22Rv1 (cell line): Measurements from ENCODE around the gene MIR17HG.

ENCODE experiments used
- H3K27ac ChIP-seq: fragments of 450-650 bp; 2 replicates; pipeline ENCODE4 v1.5.1; 2017
- ZFX ChIP-seq: fragments of 450-650 bp; IDR thresholded peaks from 2 replicates; pipeline ENCODE4 v1.6.1; 2017; ENCODE audit warnings: antibody characterized with exemption, borderline replicate concordance
- TF ChIP-seq, protein P1 (sequence below): fragments of 450-650 bp; IDR thresholded peaks from 2 replicates; pipeline ENCODE4 v1.5.1; 2017; ENCODE audit warnings: mild to moderate bottlenecking

MIR17HG gene

DNA sequence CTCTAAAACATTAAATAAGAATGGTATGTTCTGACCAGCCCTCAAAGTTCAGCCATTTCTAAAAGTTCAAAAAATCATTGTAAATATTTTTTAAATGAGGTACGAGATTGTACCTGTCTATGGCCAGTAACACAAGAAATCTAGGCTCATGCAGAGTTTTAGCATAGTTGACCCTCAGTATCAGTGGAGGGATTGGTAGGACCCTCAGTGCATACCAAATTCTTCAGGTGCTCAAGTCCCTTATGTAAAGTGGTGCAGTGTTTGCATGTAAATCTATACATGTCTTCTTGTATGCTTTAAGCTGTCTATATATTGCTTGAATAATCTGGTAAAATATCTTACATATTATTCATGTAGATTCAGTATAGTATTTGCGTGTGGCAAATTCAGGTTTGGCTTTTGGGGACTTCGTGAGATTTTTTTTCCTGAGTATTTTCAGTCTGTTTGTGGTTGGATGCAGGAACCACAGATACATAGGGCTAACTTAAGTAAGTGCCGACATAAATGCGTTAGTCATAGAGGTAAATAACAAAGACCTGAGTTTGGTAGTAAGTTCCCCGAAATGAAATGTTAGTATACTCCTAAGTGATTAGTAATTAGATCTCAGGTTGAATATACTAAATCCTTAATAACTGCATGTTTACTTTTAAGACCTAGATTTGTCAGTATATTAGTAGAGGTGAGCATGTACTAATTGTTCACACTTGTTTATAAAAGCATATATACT lies 7.8 kb downstream of the MIR17HG start:
- no peak overlapping the region for H3K27ac ChIP-seq
- TF ChIP-seq ZFX = no peak
- TF ChIP-seq, protein P1, sequence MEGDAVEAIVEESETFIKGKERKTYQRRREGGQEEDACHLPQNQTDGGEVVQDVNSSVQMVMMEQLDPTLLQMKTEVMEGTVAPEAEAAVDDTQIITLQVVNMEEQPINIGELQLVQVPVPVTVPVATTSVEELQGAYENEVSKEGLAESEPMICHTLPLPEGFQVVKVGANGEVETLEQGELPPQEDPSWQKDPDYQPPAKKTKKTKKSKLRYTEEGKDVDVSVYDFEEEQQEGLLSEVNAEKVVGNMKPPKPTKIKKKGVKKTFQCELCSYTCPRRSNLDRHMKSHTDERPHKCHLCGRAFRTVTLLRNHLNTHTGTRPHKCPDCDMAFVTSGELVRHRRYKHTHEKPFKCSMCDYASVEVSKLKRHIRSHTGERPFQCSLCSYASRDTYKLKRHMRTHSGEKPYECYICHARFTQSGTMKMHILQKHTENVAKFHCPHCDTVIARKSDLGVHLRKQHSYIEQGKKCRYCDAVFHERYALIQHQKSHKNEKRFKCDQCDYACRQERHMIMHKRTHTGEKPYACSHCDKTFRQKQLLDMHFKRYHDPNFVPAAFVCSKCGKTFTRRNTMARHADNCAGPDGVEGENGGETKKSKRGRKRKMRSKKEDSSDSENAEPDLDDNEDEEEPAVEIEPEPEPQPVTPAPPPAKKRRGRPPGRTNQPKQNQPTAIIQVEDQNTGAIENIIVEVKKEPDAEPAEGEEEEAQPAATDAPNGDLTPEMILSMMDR = no peak

DNA sequence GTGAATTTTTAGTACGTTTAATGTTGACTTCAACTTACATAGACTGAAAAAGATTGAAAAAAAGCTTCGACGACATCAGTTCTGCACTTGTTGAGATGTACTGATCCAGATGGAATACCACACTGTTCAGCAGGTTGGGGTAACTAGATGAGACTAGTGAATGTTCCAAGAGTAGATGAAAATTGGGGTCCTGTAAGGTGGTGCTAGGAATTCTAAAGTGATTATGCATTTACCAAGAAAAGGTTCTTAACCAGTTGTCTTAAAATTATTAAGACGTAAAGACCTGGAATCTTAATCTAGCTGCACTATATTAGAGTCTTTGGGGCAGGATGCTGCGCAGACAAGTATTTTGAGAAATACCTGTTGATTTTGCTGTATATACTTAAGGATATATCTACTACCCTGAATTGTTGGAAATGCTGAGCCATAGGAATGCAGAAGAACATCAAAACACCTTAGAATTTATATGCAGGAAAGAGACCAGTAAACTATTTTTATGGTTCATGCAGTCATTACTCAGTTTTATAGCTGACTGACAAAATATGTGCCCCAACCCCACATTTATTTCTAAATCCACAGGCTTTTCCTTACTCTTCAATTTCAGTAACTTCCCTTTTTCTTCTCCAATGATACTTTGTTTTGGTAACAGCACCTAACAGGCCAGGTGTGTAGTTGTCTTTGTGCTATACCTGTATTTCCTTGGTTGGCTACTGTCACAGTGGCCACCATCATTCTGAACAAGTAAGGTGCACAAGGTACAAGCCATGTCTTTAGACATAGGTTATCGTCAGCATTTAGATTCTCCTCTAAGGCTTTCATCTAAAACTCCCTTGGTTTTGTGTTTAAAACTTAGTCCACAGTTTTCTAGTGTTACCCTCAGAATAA lies 8.6 kb downstream of the MIR17HG start:
- no peak overlapping the region for H3K27ac ChIP-seq
- no peak for TF ChIP-seq ZFX
- TF ChIP-seq, protein P1 = no peak

DNA sequence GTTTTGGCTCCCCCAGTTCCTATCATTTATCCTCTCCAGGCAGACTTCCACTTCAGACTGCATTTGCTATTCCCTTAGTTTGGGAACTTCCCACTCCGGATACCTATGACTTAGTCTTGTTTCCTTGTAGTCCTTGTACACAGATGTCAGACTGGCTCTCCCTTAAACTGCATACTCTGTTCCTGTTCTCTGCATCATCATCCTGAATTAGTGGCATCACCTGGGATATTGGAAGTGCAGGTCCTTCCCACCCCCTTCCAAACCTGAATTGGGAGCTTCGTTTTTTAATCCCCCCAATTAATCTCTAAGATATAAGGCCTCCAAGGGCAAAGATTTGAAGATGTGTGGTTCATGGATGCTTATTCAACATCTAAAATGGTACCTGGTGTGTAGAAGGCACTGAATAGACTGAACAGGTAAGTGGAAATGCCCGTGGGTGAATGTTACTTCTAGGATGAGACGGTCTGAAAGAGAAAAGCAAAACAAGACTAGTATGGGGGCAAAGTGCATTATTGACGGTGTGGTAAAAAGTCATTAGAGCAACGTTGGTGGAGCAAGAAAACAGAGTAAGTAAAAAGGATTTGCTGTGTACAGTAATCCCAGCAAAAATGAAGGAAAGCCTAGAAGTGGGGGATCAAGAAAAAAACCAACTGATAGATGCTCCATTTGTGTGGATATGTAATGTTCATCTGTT lies 9.6 kb downstream of the MIR17HG start:
- TF ChIP-seq, protein P1 = no peak
- TF ChIP-seq ZFX = no peak
- H3K27ac ChIP-seq = no peak overlapping the region; the same call in 1 of the 2 replicates

DNA sequence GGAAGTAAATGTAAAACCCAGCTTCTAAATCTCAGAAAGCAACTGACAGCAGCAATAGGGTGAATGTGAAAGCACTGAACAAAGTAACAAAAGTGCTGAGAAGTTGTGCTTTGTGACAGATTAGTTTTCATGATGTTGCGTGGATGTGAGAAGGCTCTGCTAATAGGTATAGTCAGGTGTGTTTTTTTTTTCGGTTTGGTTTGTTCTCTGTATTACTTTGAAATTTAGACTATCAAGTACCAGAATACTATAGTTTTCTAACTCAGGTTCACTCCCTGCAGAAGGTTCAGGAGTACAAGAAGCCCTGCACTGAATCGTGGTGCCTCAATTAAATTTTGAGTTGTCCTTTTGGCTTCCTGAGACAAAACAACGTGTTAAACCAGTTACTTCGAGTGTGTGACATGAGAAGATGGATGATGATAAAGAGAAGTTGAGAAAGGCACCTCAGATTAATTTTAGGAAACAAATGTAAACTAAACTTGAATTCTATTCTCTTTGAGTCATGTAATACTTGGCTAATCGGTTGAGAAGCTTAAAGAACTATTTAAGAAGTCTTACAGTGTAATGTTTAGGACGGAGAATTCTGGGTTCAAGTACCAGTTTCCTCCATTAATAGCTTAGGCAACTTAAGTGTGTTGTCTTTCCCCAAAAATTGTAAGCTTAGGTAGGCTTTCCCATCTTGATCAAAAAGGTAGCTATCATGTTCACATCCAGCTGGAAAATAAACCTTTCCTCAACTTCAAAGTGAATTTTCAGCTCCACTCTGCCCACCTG lies 10.3 kb downstream of the MIR17HG start:
- H3K27ac ChIP-seq = peak overlapping the region; percentile 15; the same call in 1 of the 2 replicates
- TF ChIP-seq, protein P1 = no peak
- TF ChIP-seq ZFX = no peak

DNA sequence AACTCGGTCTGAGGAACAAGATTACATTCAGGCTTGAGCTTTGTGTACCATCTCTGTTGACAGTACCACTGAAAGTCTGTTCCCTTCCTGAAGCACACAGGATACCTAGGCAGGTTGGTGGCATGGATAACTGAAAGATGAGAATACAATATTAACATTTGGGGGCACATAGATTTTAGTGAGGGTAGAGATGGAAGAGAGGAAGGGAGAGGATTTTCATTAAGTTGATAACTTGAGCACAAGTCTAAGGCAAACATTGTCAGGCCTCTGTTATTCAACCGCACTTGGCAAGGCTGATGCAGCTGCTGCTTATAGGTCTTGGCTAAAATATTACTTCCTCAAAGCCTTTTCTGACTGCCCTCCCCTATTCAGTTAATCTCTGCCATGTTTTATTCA lies 10.9 kb downstream of the MIR17HG start:
- H3K27ac ChIP-seq = peak overlapping the region; percentile 15; the same call in 1 of the 2 replicates
- TF ChIP-seq ZFX = no peak
- TF ChIP-seq, protein P1 = no peak

- TF ChIP-seq ZFX = no peak
- TF ChIP-seq, protein P1 = no peak
- H3K27ac ChIP-seq = no peak overlapping the region; the same call in 1 of the 2 replicates
Observed at GRCh38 chr13:91359111-91359510, 11.6 kb downstream of the MIR17HG start.
